DND-41 (cell line): ENCODE data around the gene PPP3CA.

ENCODE experiments used
- ATAC-seq: fragments of 200-7000 bp; cut with Tn5 transposase; 3 replicates; pipeline ENCODE4 v1.9.1; 2021; ENCODE audit warnings: low read depth; ENCODE audit not compliant: insufficient read depth
- DNase-seq: peaks from one replicate; pipeline ENCODE4 v3.0.0-alpha.2; 2020
- H2AFZ ChIP-seq: 2 replicates; pipeline ENCODE4 v1.6.0; 2012; ENCODE audit warnings: low read depth, low read length
- H3K27ac ChIP-seq: 2 replicates; pipeline ENCODE4 v1.5.1; 2012; ENCODE audit warnings: low read length, inconsistent platforms
- H3K27me3 ChIP-seq: fragments of 200-600 bp; sonication (generic); 2 replicates; pipeline ENCODE4 v1.6.0; 2012; ENCODE audit warnings: low read length, mild to moderate bottlenecking, inconsistent platforms; ENCODE audit not compliant: insufficient read depth, poor library complexity
- H3K36me3 ChIP-seq: 2 replicates; pipeline ENCODE4 v1.5.1; 2012; ENCODE audit warnings: low read length, inconsistent platforms; ENCODE audit not compliant: insufficient read depth
- H3K4me1 ChIP-seq: 2 replicates; pipeline ENCODE4 v1.5.1; 2012; ENCODE audit warnings: mild to moderate bottlenecking, low read length; ENCODE audit not compliant: insufficient read depth
- H3K4me2 ChIP-seq: 2 replicates; pipeline ENCODE4 v1.6.0; 2012; ENCODE audit warnings: mild to moderate bottlenecking, moderate library complexity, low read length, inconsistent platforms; ENCODE audit not compliant: insufficient read depth
- H3K4me3 ChIP-seq, 2 experiments: fragments of 200-600 bp in 1 of 2; shearing (Covaris generic) in 1 of 2; 2 replicates each; pipeline ENCODE4 v1.5.1; 2012 to 2016; ENCODE audit warnings: inconsistent platforms in 2 of 2, low read length in 2 of 2, mild to moderate bottlenecking in 2 of 2, low read depth in 1 of 2, moderate library complexity in 1 of 2
- H3K79me2 ChIP-seq: 2 replicates; pipeline ENCODE4 v1.6.0; 2012; ENCODE audit warnings: low read length, inconsistent platforms; ENCODE audit not compliant: insufficient read depth
- H3K9ac ChIP-seq: 2 replicates; pipeline ENCODE4 v1.6.0; 2012; ENCODE audit warnings: low read depth, mild to moderate bottlenecking, inconsistent platforms, low read length, moderate library complexity
- H3K9me3 ChIP-seq: 2 replicates; pipeline ENCODE4 v1.5.1; 2012; ENCODE audit warnings: low read length, moderate library complexity, mild to moderate bottlenecking, inconsistent platforms; ENCODE audit not compliant: insufficient read depth, severe bottlenecking
- H4K20me1 ChIP-seq: 2 replicates; pipeline ENCODE4 v1.6.0; 2012; ENCODE audit warnings: low read length; ENCODE audit not compliant: insufficient read depth
- EZH2 ChIP-seq: IDR thresholded peaks from 3 replicates; pipeline ENCODE4 v1.6.1; 2012; ENCODE audit warnings: borderline replicate concordance, low read depth, mild to moderate bottlenecking, moderate library complexity, low read length, inconsistent platforms; ENCODE audit not compliant: severe bottlenecking
- TF ChIP-seq, protein P1 (sequence below): IDR thresholded peaks from 2 replicates; pipeline ENCODE4 v1.5.1; 2012; ENCODE audit warnings: borderline replicate concordance, low read length, moderate library complexity, mild to moderate bottlenecking; ENCODE audit not compliant: poor library complexity, severe bottlenecking; ENCODE audit errors: extremely low read depth

The PPP3CA gene

DNA sequence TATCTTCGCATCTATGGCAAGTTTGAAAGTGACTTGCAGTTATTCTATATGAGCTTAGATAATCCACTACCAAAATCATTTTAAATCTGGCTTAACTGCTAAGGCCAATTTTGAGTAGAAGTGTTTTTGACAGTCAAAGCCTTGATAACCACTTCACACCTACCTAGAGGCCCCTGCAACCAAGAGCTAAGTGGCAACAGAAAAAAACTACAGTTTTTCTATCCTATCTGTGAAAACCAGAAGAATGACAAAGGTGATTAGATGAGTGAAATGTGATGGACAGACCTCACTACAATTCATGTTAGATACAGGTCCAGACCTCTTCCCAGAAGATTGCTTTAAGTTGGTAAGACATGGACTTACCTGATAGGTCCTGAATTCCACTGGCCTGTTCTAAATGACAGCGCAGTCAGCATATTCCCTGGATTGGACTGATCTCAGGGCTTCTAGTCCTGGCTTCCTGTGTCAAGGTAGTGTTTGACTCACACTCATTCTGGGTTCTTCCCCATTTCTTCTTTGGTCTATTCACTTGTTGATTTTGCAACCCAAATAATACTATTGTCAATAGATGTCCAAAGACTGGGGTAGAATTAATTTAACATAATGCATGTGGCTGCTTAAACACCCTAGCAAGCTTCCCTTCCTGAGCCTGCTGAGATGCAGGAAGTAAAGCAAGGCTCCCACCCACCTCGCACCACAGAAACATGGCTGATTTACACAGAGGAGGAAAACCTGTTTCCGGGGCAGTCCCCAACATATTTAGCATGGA lies 65.1 kb downstream of the PPP3CA start:
- peaks cover 8% of the 10 kb centered on the region; the same call in 1 of the 2 replicates for H3K79me2 ChIP-seq
- no peak overlapping the region for H3K4me2 ChIP-seq
- H3K27me3 ChIP-seq: no peaks in the 10 kb centered on the region
- H3K27ac ChIP-seq: no peak overlapping the region
- ATAC-seq (peak; percentile 62; the same call in 1 of the 3 replicates), DNase-seq (peak; percentile 15)
- H2AFZ ChIP-seq: no peak overlapping the region
- H3K4me1 ChIP-seq: no peaks in the 10 kb centered on the region
- H3K9ac ChIP-seq: no peak overlapping the region
- H3K4me3 ChIP-seq: no peak overlapping the region
- TF ChIP-seq, protein P1, sequence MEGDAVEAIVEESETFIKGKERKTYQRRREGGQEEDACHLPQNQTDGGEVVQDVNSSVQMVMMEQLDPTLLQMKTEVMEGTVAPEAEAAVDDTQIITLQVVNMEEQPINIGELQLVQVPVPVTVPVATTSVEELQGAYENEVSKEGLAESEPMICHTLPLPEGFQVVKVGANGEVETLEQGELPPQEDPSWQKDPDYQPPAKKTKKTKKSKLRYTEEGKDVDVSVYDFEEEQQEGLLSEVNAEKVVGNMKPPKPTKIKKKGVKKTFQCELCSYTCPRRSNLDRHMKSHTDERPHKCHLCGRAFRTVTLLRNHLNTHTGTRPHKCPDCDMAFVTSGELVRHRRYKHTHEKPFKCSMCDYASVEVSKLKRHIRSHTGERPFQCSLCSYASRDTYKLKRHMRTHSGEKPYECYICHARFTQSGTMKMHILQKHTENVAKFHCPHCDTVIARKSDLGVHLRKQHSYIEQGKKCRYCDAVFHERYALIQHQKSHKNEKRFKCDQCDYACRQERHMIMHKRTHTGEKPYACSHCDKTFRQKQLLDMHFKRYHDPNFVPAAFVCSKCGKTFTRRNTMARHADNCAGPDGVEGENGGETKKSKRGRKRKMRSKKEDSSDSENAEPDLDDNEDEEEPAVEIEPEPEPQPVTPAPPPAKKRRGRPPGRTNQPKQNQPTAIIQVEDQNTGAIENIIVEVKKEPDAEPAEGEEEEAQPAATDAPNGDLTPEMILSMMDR: no peak
- TF ChIP-seq EZH2: no peak
- no peaks in the 10 kb centered on the region for H3K36me3 ChIP-seq
- 0 out of 2 replicates have a peak, but pooled peaks cover 10% of the 10 kb centered on the region for H4K20me1 ChIP-seq
- H3K9me3 ChIP-seq: no peaks in the 10 kb centered on the region

DNA sequence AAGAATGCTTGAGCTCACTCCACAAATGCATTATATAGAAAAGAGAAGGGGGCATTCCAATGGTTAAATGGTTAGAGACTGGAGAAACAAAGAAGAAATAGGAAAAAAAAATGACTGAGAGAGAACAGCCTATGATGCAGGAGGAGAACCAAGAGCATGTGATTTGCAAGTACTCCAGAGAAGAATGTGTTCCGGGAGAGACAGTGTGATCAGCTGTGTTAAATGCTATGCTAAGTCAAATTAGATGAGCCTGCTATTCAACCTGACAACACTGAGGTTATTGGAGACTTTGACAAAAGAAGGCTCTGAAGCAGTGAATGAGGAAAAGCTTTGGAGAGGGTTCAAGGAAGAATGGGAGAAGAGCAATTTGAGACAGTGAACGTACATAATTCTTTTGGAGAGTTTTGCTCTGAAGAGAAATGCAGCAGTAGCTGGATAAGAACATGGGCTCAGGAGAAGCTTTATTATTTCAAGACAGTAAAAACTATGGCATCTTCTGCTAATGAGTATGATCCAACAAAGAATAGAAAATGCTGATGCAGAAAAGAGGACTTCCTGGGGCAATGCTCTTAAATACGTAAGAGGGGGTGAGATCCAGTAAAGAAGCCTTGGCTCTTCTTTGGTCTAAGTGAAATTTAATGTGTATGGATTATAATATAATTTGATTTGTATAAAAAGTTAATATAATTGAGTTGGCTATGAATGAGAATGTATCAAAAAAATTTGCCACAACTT lies 66.3 kb downstream of the PPP3CA start:
- peaks cover 6% of the 10 kb centered on the region; the same call in 1 of the 2 replicates for H3K79me2 ChIP-seq
- H4K20me1 ChIP-seq: 0 out of 2 replicates have a peak, but pooled peaks cover 9% of the 10 kb centered on the region
- no peak overlapping the region for H3K4me3 ChIP-seq
- no peaks in the 10 kb centered on the region for H3K27me3 ChIP-seq
- H3K4me2 ChIP-seq: no peak overlapping the region
- H3K4me1 ChIP-seq: no peaks in the 10 kb centered on the region
- ATAC-seq (no peak), DNase-seq (no peak)
- H3K36me3 ChIP-seq: no peaks in the 10 kb centered on the region
- no peak overlapping the region for H3K9ac ChIP-seq
- H3K27ac ChIP-seq: no peak overlapping the region
- H2AFZ ChIP-seq: no peak overlapping the region
- no peaks in the 10 kb centered on the region for H3K9me3 ChIP-seq
- TF ChIP-seq, protein P1: no peak
- TF ChIP-seq EZH2: no peak

DNA sequence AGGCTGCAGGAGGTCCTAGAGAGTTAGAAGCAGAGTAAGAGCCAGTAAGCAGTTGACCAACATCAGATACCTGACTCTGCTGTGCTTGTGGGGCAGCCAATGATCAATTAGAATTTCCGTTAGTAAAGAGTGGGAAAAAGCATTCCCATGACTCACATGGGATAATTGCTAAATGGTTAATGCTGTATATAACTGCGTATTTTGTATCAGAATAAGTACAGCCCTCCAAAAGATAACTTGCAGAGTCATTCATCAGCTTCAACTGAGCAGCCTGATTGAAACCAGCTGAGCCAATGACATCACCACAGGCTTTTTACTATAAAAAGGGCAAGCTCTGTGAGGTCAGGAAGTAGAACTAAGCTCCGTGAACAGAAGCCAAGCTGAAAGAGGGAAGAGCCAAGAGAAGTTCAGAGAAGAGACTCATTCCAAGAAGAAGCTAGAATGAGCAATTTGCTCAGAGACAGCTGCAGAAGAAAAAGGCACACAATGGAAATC lies 67.9 kb downstream of the PPP3CA start:
- no peaks in the 10 kb centered on the region for H3K4me1 ChIP-seq
- no peak for DNase-seq

More for the DNA sequence above, 67.9 kb downstream of the PPP3CA start:
- Histone ChIP-seq H3K27me3 (no peaks in the 10 kb centered on the region), H3K4me2 (no peak overlapping the region), H3K27ac (no peak overlapping the region), H3K36me3 (no peaks in the 10 kb centered on the region), H3K9me3 (no peaks in the 10 kb centered on the region), H4K20me1 (0 out of 2 replicates have a peak, but pooled peaks cover 6% of the 10 kb centered on the region), H2AFZ (no peak overlapping the region), H3K9ac (no peak overlapping the region), H3K4me3 (no peak overlapping the region), H3K79me2 (no peaks in the 10 kb centered on the region; the same call in 1 of the 2 replicates)
- TF ChIP-seq, protein P1: no peak
- no peak for TF ChIP-seq EZH2
- no peak for ATAC-seq
